CD4-positive, alpha-beta T cell treated with Interleukin-12 subunit alpha and Interleukin-12 subunit beta, for 1 hour (primary cell): ENCODE data around the gene CES5A.
"Not testable (repeated sequence)": the region's sequence is repeated elsewhere in the genome, so short reads cannot be mapped to it uniquely, and the experiment has no call there.

Experiments used
- DNase-seq: peaks from one replicate; pipeline ENCODE4 v3.0.0-alpha.2; 2020

Gene CES5A, protein sequence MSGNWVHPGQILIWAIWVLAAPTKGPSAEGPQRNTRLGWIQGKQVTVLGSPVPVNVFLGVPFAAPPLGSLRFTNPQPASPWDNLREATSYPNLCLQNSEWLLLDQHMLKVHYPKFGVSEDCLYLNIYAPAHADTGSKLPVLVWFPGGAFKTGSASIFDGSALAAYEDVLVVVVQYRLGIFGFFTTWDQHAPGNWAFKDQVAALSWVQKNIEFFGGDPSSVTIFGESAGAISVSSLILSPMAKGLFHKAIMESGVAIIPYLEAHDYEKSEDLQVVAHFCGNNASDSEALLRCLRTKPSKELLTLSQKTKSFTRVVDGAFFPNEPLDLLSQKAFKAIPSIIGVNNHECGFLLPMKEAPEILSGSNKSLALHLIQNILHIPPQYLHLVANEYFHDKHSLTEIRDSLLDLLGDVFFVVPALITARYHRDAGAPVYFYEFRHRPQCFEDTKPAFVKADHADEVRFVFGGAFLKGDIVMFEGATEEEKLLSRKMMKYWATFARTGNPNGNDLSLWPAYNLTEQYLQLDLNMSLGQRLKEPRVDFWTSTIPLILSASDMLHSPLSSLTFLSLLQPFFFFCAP

DNA sequence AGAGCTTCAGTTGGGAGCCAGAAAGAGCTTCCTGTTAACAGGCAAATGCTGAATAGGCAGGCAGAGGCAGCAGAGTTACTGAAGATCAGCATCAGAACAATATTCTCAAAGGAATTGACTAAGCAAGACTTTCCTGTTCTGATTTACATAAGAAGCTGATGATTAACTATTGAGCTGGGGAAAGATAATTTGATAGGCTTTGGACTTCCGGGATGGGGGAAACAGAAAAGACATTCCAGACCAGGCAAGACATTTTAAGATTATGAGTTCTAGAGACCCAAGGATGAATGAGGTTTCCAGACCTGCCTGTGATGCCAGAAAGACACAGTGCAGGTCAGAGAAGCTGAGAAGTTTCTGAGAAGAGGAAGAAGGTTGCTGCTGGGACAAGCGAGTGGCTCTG lies at the start of gene CES5A:
Gene CES5A (minus strand): TSS at position 101 of the 400 bp plus-strand sequence. CDS start 152 bp downstream, outside the sequence.
- no peak for DNase-seq

DNA sequence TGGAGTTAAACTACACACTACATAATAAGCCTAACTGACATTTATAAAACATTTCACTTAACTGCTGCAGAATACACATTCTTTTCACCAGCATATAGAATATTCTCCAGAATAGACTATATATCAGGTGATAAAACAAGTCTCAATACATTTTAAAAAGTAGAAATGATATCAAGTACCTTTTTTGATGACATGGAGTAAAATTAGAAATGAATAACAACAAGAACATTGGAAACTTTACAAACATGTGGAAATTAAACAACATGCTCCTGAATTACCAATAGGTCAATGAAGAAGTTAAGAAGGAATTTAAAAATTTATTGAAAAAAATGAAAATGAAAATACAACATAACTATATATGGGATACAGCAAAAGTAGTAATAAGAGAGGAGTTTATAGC lies 47.5 kb upstream of the CES5A start:
- no peak for DNase-seq

DNA sequence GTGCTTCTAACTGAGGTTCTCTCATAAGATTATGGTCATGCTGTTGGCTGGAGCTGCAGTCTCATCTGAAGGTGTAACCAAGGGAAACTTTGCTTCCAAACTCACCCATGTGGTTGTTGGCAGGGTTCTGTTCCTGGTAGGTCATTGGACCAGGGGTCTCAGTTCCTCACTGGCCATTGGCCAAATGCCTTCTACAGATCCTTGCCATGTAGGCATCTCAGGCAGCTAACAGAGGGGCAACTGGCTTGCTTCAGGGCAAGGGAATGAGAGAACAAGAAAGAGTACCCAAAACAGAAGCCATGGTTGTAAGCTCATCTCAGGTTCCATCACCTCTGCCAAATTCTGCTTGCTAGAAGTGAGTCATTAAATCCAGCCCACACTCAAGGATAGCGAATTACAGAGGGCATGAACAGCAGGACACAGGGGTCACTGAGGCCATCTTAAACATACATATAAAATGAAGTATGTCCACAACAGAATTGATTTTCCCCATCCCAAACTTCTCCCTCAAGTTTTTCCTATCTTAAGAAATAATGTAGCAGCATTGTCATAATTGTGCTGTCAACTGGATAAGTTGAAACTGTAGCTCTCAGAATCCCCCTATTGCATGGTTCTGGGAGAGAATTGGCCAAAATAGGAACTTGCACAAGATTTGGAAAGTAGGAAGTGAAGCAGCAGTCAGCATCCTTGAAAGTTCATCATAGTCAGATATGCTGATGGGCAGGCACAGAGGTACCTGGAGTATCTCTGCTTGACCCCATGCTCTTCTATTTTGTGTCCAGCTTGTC lies 42.4 kb upstream of the CES5A start:
- no peak for DNase-seq

DNA sequence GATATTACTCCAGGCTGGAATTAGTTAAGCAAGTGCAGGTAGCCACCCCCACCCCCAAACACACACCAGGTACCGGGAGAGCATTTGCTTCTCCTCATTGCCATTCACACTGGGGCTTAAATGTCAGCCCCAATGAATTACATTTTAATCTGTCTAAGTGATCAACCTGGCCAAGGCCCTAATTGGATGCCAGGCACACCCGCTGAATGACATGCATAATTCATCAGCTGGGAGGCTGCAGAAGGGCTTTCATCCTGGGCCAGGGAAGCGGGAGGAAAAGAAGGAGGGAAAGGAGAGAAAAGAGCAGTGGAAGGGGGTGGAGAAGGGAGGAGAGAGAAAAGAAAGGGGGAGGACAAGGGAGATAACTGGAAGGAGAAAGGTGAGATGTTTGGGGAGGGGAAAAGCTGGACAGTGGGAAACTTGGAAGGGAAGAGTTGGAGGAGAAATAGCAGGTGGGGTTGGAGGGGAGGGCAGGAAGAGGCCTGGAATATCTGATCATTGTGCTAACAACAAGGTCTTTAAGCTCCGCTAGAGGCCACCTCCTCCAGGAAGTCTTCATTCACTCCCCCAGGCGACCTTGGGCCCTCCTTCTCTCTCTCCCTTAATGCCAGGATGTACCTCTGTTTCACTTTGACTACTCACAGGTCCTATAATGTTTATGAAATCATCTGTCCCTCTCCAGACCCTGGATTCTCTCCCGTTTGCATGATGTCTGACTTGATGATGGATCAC lies 40.1 kb upstream of the CES5A start:
- no peak for DNase-seq

DNA sequence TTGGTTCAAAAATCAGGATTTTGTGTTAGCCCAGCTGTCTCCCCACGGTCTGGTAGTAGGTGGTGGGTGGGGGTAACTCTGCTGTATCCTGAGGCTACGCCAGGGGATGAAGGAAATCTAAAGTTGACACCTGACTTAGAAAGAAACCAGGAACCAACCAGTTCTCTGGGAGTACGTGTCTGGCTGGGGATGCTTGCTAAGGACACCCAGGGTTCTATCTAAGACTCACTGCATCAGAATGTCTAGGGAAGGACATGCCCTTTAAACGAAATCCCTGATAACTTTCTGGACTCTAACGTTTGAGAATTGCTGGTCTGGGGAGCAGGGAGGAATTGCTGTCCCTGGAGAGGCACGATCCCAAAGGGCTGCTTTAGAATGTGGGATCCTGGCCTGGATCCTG lies 39.2 kb upstream of the CES5A start:
- DNase-seq: no peak

DNA sequence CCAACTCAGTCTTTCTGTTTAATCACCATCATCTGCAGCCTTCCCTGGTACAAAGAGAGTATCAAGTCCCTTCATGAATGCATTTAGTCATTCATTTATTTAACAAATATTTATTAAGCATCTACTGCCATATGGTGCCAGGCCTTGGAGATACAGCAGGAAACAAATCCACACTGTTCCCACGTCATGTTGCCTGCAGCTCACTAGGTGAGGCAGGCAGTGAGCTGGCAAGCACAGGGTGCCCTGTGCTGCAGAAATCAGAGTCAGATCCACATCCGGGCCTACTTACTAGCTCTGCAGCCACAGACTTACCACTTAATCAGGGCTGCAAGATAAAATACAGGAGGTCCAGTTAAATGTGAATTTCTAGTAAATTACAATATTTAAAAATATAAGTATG lies 38.5 kb upstream of the CES5A start:
- DNase-seq: no peak

DNA sequence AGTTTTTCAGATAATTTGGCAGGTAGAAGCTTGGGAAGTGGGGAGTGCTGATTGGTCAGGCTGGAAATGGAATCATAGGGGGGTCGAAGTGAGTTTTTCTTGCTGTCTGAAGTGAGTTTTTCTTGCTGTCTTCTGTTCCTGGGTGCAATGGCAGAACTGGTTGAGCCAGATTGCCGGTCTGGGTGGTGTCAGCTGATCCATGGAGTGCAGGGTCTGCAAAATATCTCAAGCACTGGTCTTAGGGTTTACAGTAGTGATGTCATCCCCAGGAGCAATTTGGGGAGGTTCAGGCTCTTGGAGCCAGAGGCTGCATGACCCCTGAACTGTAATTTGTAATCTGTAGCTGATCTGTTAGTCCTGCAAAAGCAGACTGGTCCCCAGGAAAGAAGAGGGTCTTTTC lies 37.9 kb upstream of the CES5A start:
- not testable (repeated sequence) for DNase-seq

DNA sequence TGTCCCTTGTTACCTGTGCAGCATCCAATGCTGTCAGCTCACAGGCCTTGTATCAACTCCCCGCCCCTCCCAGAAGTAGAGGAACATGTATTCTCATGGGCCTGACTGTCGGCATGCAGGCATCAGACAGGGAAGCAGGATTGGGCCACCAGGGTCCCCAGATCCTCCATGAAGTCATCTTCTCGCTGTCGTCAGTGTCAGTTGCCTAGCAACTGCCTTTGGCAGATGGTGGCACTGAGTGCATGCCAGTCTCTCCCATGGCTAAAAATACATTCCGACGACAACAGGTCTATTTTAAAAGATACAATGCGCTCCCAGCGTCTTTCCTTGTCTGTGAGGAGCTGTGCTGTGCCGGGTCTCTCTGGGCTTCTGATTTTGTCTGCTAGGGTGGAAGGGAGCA lies 36.8 kb upstream of the CES5A start:
- DNase-seq: no peak

DNA sequence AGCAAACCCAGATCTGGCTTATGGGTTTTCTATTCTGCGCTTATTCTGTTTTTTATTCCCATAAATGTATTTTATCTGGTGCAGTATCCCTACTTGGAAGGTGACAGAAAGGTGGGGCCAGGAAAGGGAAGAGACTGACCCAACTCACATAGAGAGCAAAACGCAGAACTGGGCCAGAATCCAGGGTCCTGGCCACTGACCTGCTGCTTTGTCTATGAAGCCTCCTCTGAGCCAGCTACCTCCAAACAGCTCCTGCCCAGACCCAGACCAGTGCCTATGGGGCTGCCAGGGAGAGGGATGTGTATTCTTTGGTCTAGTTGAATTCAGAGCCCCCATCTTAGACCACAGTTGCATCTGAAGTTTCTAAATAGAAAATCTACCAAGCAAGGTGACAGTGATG lies 36.4 kb upstream of the CES5A start:
- no peak for DNase-seq

DNA sequence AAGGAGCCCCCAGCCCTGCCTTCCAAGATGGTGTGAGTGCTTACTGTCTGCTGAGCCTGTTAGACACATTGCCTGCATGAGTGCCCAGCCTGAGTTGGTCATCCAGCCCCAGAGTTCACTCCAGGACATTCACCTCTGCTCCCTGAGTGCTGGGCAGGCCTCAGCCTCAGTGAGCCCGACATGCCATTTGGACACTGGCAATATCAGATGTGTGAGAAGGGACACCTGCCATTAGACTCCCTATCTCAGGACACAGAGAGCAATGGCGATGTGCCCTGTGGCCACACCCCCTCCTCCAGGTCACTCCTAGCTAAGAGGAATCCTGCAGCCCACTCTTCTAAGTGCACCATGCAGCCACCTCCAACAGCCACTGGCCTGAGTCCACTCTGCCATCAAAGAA lies 34.7 kb upstream of the CES5A start:
- DNase-seq: no peak

DNA sequence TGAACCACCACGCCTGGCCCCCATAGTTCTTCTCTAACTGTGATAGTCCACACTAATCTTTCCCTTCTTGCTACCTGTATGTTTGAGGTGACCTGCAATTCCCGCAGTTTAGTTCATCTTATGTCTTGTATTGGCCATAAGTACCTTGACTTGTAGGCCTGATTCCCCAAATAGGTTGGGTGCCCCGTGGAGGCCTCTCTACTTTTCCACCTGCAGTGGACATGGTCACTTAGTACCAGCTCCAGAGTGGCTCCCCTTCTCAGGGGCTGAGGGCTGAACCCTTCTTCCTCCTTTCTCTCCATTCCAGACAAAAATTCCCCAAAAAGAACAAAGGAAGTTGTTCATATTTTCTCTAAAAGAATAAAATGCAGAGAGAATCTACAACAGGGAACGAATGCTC lies 33.5 kb upstream of the CES5A start:
- no peak for DNase-seq

DNA sequence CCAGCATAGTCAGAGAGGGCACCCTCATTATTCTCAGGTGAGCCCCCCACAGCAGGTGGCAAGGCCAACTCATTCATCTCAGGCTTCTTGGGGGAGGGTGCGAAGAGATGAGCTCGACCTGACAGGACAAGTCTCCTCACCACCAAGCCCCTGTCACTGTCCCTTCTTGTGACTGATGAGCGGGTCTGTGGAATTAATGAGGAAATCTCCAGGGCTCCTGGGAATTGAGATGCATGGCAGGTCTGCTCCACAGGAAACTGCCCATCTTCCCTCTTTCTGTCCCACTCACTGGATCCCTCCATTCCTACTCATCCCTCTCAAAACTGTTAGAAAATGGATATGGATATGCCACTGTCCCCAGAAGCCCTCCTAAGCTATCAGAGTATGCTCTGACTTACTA lies 32.5 kb upstream of the CES5A start:
- no peak for DNase-seq

DNA sequence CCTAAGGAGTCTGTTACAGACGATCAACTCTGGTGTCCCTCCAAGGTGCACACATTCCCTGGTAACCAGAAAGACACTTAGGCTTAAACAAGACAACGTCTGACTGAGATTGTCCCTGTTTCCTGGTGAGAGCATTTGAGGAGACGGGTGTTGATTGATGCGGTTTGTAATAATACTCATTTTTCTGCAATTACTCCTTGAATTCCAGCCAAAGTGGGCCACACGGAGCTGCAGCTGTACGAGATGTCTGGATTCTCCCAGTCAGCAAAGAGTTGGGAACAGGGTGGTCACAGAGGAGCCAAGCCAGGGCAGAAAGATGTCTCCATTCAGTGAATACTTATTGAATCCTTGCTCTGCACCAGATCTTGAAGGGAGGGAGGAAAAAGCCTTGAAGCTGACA lies 30.9 kb upstream of the CES5A start:
- no peak for DNase-seq

DNA sequence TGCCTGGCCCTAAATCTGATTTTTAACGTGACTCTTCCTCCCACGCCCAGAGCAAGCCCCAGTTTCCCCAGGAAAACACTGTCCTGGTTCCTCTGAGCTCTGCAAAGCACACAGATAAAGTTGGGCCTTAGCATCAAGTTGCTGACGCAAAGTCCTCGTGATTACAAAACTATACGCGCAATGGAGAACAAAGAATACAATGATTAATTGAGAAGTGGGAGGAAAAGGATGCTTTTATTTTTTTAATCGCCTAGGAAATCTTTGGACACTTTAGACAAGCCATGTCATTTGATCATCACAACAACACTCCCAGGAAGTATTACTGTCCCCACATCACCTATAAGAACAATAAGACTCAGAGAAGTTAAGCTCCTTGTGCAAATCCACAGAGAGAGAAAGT lies 30.5 kb upstream of the CES5A start:
- DNase-seq: no peak

DNA sequence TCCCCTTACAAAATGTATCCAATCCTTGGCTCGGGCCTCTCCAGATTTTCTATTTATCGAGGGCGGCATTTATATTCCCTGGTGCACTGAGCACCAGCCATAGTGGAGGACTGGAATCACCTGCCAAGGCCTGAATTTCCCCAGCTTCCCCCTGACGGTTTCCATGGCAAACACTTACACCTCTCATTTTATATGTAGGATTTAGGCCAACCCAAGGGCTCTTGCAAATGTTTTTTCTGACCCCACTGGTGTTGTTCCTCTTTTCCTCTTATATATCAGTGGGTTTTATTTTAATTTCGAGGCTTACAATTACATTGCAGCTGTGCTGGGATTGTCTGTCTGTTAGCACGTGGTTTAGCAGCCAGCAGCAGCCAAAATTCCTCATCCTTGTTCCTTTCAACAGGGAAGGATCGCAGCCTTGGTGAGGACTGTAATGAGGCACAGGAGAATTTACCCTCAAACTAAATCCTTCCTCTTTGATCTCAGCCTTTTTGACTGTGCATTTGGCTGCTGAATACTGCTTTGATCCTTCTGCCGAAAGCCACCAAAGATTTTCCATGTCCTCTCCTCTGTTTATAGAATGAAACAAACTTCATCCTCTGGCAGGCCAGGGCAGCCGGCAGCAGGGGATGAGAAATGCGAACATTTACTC lies 26.5 kb upstream of the CES5A start:
- no peak for DNase-seq

DNA sequence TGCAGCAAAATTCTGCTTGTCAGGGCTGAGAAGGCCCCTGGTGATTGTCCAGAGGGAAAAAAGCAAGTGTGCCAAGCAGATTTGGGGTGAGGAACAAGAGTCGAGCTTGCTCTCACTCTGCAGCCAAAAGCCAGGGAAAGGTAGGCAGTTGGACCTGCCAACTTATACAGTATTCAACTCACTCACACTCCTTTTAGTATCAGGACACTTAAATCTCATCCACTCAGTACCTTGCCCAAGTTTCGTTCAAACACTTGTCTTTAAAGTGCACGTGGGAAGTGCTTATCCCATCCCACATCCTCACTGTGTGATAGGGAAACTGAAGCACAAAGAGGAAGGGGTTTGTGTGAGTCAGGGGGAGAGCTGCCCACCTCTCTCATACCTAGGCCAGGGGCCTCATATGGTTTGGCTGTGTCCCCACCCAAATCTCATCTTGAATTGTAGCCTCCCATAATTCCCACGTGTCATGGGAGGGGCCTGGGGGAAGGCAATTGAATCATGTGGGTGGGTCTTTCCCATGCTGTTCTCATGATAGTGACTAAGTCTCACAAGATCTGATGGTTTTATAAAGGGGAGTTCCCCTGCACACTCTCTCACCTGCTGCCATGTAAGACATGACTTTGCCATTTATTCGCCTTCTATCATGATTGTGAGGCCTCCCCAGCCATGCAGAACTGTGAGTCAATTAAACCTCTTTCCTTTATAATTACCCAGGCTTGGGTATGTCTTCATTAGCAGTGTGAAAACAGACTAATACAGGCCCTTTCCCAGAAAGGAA lies 25.6 kb upstream of the CES5A start:
- no peak for DNase-seq

DNA sequence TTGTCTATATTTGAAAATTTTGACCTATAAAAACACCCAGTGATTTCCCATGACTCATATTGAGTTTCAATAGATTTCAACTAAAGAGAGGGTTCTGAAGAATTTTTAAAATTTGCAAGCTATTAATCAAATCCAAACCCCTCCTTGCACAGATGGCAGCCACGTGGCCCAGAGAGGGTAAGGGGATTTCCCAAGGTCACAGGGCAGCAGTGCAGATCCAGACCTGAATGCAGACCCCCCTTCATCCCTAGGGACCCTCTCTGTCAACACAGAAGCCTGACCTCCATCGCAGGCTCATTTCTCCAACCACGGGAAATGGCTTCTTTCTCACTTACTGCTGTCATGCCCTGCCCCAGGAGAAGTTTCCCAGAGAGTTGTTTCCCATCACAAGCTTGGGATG lies 24.7 kb upstream of the CES5A start:
- no peak for DNase-seq

DNA sequence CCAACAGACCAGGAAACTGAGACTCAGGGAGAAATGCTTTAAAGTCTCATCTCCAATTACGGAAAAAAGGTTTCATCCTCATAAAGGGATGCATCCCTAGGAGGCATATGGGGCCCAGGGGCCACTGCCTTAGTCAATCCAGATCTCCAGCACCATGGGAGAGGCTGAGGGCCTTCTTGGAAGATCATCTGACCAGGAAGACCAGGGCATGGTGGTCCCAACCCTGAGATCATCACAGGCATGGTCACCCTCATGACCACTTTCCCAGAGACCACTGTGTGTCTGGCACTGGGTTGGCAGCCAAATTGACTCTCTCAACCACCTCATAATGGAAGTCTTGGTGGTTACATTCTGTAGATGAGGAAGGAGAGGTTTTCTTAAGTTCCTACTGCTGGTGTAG lies 23.4 kb upstream of the CES5A start:
- DNase-seq: no peak

DNA sequence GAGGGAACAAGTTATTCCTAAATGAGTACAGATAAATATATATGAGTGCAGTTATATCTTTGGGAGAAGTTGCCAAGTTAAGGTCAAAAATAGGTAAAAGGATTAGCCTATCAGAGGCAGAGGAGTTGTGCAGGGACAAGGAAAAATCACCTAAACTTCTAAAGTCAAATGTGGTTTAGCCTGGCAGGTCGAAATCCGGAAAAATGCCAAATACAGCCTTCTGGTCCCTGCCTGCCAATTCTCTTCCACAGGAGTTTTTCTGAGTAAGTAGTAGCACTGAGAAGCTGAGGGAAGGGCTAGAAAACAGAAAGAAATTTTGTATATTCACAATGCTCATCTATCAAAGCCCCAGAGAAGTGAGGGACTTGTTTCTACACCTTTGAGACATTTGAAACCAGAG lies 17.6 kb upstream of the CES5A start:
- DNase-seq: no peak

DNA sequence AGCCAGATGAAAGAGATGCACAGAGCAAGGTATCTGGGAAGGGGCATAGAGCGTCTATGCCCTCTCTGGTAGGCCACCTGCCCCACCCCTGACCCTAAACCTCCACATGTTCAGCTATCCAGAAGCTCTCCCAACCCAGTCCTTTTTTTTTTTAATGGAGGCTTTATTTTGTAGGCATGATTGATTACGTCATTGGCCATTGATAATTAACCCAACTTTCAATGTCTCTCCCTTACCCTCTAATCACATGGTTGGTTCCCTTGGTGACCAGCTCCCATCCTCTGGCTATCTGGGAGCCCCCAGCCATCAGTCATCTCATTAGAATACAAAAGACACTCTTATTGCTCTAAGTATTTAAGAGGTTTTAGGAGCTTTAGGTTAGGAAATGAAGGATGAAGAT lies 14.3 kb upstream of the CES5A start:
- no peak for DNase-seq

DNA sequence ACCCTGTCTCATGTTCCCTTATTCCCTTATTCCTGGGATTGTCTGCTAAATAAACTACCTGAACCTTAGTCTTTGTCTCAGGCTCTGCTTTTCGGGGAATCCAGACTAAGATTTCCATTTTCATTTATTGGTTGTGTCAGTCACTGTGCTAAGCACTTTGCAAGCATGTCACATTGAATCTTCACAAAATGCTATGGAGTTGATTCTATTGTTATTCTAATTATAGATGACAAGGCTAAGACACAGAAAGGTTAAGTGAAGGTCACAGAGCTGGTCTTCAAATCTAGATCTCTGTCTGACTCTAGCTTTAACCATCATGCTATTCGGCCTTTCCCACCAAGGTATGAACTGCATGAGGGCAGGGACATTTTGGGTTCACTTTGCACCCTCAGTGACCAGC lies 13.4 kb upstream of the CES5A start:
- no peak for DNase-seq

DNA sequence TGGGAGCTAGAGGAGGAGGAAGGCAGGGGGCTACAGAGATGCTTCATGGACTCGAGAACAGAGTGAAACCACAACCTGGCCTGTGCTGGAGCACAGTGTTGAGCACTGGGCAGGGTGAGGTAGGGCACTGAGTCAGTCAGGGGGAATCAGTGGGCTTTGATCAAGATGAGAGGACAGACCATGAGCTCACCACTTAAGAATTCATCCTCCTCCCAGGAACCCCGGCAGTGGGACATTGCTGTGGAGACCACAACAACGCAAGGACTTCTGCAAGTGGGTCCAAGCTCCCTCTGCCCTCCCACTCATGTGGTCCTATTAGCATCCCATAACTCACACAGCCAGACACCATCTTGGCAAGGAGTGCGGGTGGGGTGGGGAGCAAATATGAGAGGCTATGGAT lies 1.7 kb upstream of the CES5A start:
- DNase-seq: no peak
